GM12878 (cell line): ENCODE results near the gene PLOD2. TPM values are rescaled to one million over a fixed set of nuclear protein-coding genes. Genes with fewer than 3 reads are reported as not detected.

Source experiments
- ATAC-seq: fragments of 200-7000 bp; cut with Tn5 transposase; 3 replicates; pipeline ENCODE4 v1.9.1; 2020; ENCODE audit warnings: mild to moderate bottlenecking, moderate library complexity
- BruUV-seq: library from RNA; stranded (reverse); fragments of 400-500 nt; replicated peaks from 2 replicates; lab custom pipeline; 2021; lab: Mats Ljungman, UMichigan
- CTCF ChIA-PET: fragments of 300-600 bp; sonication (Branson Sonifier 250); formaldehyde crosslinking; extraction: SDS; loops from one replicate; lab custom pipeline; 2021; ENCODE audit warnings: inconsistent platforms; lab: Yijun Ruan, JAX
- POLR2A ChIA-PET: fragments of 350-600 bp; formaldehyde crosslinking; extraction: SDS; loops from one replicate; lab custom pipeline; 2021; ENCODE audit warnings: inconsistent platforms; lab: Charles Lee
- RAD21 ChIA-PET: fragments of 300-600 bp; sonication (Branson Sonifier 250); formaldehyde crosslinking; loops from one replicate; lab custom pipeline; 2023; ENCODE audit warnings: antibody characterized with exemption; ENCODE audit not compliant: unreplicated experiment; lab: Charles Lee
- SMC1A ChIA-PET: fragments of 300-600 bp; sonication (Branson Sonifier 250); formaldehyde crosslinking; loops from one replicate; lab custom pipeline; 2023; ENCODE audit not compliant: unreplicated experiment, uncharacterized antibody; lab: Charles Lee
- DNase-seq: peaks from one replicate; pipeline ENCODE4 v3.0.0-alpha.2; 2011; ENCODE audit warnings: low read depth, low spot score
- FAIRE-seq: peaks from 3 replicates; lab custom pipeline; 2011; peaks lifted over from hg19 to GRCh38; lab: Jason Lieb, UNC
- H2AFZ ChIP-seq: 2 replicates; pipeline ENCODE4 v1.6.0; 2011; ENCODE audit warnings: low read depth, low read length, control low read depth; ENCODE audit not compliant: control insufficient read depth
- H3K27ac ChIP-seq: 2 replicates; pipeline ENCODE4 v1.5.1; 2011; ENCODE audit warnings: control low read depth; ENCODE audit not compliant: control insufficient read depth, insufficient read depth
- H3K27me3 ChIP-seq, 2 experiments: replicated peaks in 1 of 2; 2 replicates each; pipeline versions ENCODE4 v1.6.0 to v1.6.1; 2011; ENCODE audit warnings: low read length in 1 of 2; ENCODE audit not compliant: control insufficient read depth in 2 of 2, insufficient read depth in 2 of 2
- H3K36me3 ChIP-seq, 2 experiments: 2 replicates each; pipeline ENCODE4 v1.5.1; 2011; ENCODE audit warnings: low read length in 1 of 2; ENCODE audit not compliant: control insufficient read depth in 2 of 2, insufficient read depth in 2 of 2
- H3K4me1 ChIP-seq: 2 replicates; pipeline ENCODE4 v1.6.1; 2011; ENCODE audit warnings: mild to moderate bottlenecking, low read length, moderate library complexity, mixed read lengths; ENCODE audit not compliant: control insufficient read depth, insufficient read depth
- H3K4me2 ChIP-seq: 2 replicates; pipeline ENCODE4 v1.6.0; 2011; ENCODE audit warnings: control low read depth; ENCODE audit not compliant: control insufficient read depth, insufficient read depth
- H3K4me3 ChIP-seq: fragments of 200-600 bp; sonication (generic); 2 replicates; pipeline ENCODE4 v1.5.1; 2016
- H3K79me2 ChIP-seq: 2 replicates; pipeline ENCODE4 v1.6.0; 2011; ENCODE audit warnings: low read length; ENCODE audit not compliant: control insufficient read depth, insufficient read depth
- H3K9ac ChIP-seq: 2 replicates; pipeline ENCODE4 v1.8.0; 2011; ENCODE audit warnings: low read length, control low read depth, mixed read lengths; ENCODE audit not compliant: control insufficient read depth, insufficient read depth
- H3K9me3 ChIP-seq: replicated peaks from 3 replicates; pipeline ENCODE4 v1.5.1; 2011; ENCODE audit warnings: mild to moderate bottlenecking, low read length; ENCODE audit not compliant: control insufficient read depth, insufficient read depth
- H4K20me1 ChIP-seq: 2 replicates; pipeline ENCODE4 v1.6.0; 2011; ENCODE audit not compliant: control insufficient read depth, insufficient read depth
- BCL11A ChIP-seq: IDR thresholded peaks from 2 replicates; pipeline ENCODE4 v1.6.1; 2011; ENCODE audit warnings: low read depth, low read length
- KLF5 ChIP-seq: fragments of 450-650 bp; IDR thresholded peaks from 2 replicates; pipeline ENCODE4 v1.6.1; 2014; ENCODE audit warnings: mild to moderate bottlenecking; ENCODE audit not compliant: partially characterized antibody
- NFYA ChIP-seq: IDR thresholded peaks from 2 replicates; pipeline ENCODE4 v1.6.1; 2011; ENCODE audit warnings: low read depth, mild to moderate bottlenecking, low read length, improper control_type of control experiment, borderline replicate concordance
- RB1 ChIP-seq: fragments of 450-650 bp; formaldehyde crosslinking; IDR thresholded peaks from 2 replicates; pipeline ENCODE4 v1.6.1; 2017; ENCODE audit warnings: mild to moderate bottlenecking, borderline replicate concordance
- REST ChIP-seq: IDR thresholded peaks from 2 replicates; pipeline ENCODE4 v1.6.1; 2012; ENCODE audit warnings: mild to moderate bottlenecking, low read depth, low read length
- SPI1 ChIP-seq: IDR thresholded peaks from 2 replicates; pipeline ENCODE4 v1.6.1; 2011; ENCODE audit warnings: low read depth, mild to moderate bottlenecking, low read length, moderate library complexity, borderline replicate concordance; ENCODE audit not compliant: insufficient read depth
- WGBS: methylation state at CpG from one replicate; pipeline ENCODE4 v1.1.6; 2016; ENCODE audit warnings: low lambda C conversion rate; ENCODE audit not compliant: insufficient replicate concordance, insufficient coverage; ENCODE audit errors: missing lambda C conversion rate; 5-methylcytosine and 5-hydroxymethylcytosine counted together
- in situ Hi-C: fragments of 300-500 bp; cut with MboI; formaldehyde crosslinking; loops from 9 replicates; pipeline ENCODE4 v1.14.3; 2018; ENCODE audit warnings: mixed read lengths
- intact Hi-C: fragments of 100-400 bp; cut with micrococcal nuclease; formaldehyde crosslinking; loops from one replicate; pipeline ENCODE4 v1.14.2; 2022; ENCODE audit not compliant: unreplicated experiment
- polyA plus RNA-seq, 11 experiments: library from polyadenylated mRNA; depleted of rRNA in 4 of 11; unstranded in 6 of 11; stranded (reverse) in 5 of 11; fragments of >200 nt; fragmentation: Nextera tagmentation in 4 of 11; fragmentation: Illumina TruSeq in 1 of 11; extraction: Ambion mirVana in 4 of 11; extraction: Trizol in 1 of 11; gene quantifications; 1 replicate in 1 of 11; 2 replicates in 10 of 11; pipeline versions ENCODE4 v1.2.1 to v1.2.3, GENCODE V29; 2011 to 2016; ENCODE audit warnings: inconsistent platforms in 2 of 11, missing spikeins in 2 of 11, low read depth in 1 of 11
- total RNA-seq, 4 experiments: library from RNA; depleted of rRNA in 3 of 4; stranded (reverse); fragments of >200 nt in 3 of 4; fragmentation: Illumina TruSeq in 1 of 4; extraction: Trizol in 1 of 4; gene quantifications; 2 replicates each; pipeline versions ENCODE4 v1.2.1 to v1.2.3, GENCODE V29; 2013 to 2021

The PLOD2 gene
- total and polyA plus RNA-seq, 10 of the 15 experiments (the other 5 are each of a cell fraction or from before 2014, with no cell fraction given) = 0.03 to 0.56 (median 0.33) TPM; not detected in 4

GRCh38 chr3:146092230-146092629 is 68.8 kb downstream of the PLOD2 start:
- intact Hi-C loops (no loop called here), in situ Hi-C loops (no loop called here)
- H4K20me1 ChIP-seq = no peaks in the 10 kb centered on the region
- no peak overlapping the region for H3K4me3 ChIP-seq
- no peak overlapping the region for H3K4me2 ChIP-seq
- H3K27me3 ChIP-seq = no peaks in the 10 kb centered on the region
- H3K9ac ChIP-seq = no peak overlapping the region
- WGBS = 0% methylated on average over 1 of the region's 1 CpG
- no peak for DNase-seq
- ATAC-seq = no peak
- no peaks in the 10 kb centered on the region for H3K79me2 ChIP-seq
- RAD21 ChIA-PET = no interaction called here
- SMC1A ChIA-PET = interaction anchor here (0.6 to 0.7 kb wide), 2 partner anchors 12 to 27 kb away, joined by 3 to 5 read pairs; no protein-coding TSS in a partner anchor
- no peak for TF ChIP-seq SPI1
- no peak overlapping the region for H2AFZ ChIP-seq
- no peak for FAIRE-seq
- POLR2A ChIA-PET = no interaction called here
- no peaks in the 10 kb centered on the region for H3K36me3 ChIP-seq
- CTCF ChIA-PET = no interaction called here
- H3K27ac ChIP-seq = no peak overlapping the region
- H3K9me3 ChIP-seq = no peaks in the 10 kb centered on the region
- H3K4me1 ChIP-seq = no peaks in the 10 kb centered on the region
- no TSS peak for BruUV-seq

- no peaks in the 10 kb centered on the region for H3K27me3 ChIP-seq
- H3K4me1 ChIP-seq = no peaks in the 10 kb centered on the region
- H3K4me3 ChIP-seq = no peak overlapping the region
- FAIRE-seq = no peak
- H4K20me1 ChIP-seq = no peaks in the 10 kb centered on the region
- no peak overlapping the region for H3K9ac ChIP-seq
- 24% methylated on average over 1 of the region's 1 CpG for WGBS
- no peaks in the 10 kb centered on the region for H3K36me3 ChIP-seq
- no peak for TF ChIP-seq KLF5
- TF ChIP-seq REST = no peak
- no peak for TF ChIP-seq RB1
- no peak for TF ChIP-seq NFYA
- TF ChIP-seq BCL11A = no peak
- TF ChIP-seq SPI1 = no peak
- no peak overlapping the region for H3K27ac ChIP-seq
- no peaks in the 10 kb centered on the region for H3K9me3 ChIP-seq
- RAD21 ChIA-PET = no interaction called here
- SMC1A ChIA-PET = no interaction called here
- no peak overlapping the region for H3K4me2 ChIP-seq
- POLR2A ChIA-PET = no interaction called here
- in situ Hi-C loops = no loop called here
- CTCF ChIA-PET = interaction anchor here (0.8 to 1.6 kb wide), 2 partner anchors 11 to 26 kb away, joined by 3 read pairs; no protein-coding TSS in a partner anchor
- no TSS peak for BruUV-seq
- DNase-seq = no peak
- H3K79me2 ChIP-seq = no peaks in the 10 kb centered on the region
- H2AFZ ChIP-seq = no peak overlapping the region
- no peak for ATAC-seq
- intact Hi-C loops = no loop called here
Observed at GRCh38 chr3:146091397-146091796, 69.6 kb downstream of the PLOD2 start.
